Measurements from ENCODE around the gene RAMAC. TPM values are rescaled to one million over a fixed set of nuclear protein-coding genes. Genes with fewer than 3 reads are reported as not detected.
A peak's percentile ranks its signal among the peaks of the same experiment; 100 is the strongest.
"Not testable (repeated sequence)": the region's sequence is repeated elsewhere in the genome, so short reads cannot be mapped to it uniquely, and the experiment has no call there.

The RAMAC gene
- total and polyA plus RNA-seq, 5 experiments from 2014 or later: 17.5 to 35.0 (median 28.5) TPM

DNA sequence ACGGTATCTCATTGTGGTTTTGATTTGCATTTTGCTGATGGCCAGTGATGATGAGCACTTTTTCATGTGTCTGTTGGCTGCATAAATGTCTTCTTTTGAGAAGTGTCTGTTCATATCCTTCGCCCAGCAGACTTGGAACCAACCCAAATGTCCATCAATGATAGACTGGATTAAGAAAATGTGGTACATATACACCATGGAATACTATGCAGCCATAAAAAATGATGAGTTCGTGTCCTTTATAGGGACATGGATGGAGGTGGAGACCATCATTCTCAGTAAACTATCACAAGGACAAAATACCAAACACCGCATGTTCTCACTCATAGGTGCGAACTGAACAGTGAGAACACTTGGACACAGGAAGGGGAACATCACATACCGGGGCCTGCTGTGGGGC, 45.2 kb downstream of the RAMAC start:
- H3K27me3 Mint-ChIP-seq, DNase-seq, H3K9me3 Mint-ChIP-seq, ATAC-seq, POLR2A ChIA-PET: not testable (repeated sequence)
- H3K4me1 Mint-ChIP-seq: peaks cover 2 to 26% (median 16%) of the 10 kb centered on the region in 4 donors
- peak overlapping the region in 1 of 10 donors; percentile 79 for H3K27ac Mint-ChIP-seq
- H3K4me3 Mint-ChIP-seq: peak overlapping the region in 1 of 10 donors; percentile 2
- H3K36me3 Mint-ChIP-seq: peaks cover 0 to 79% (median 30%) of the 10 kb centered on the region in 3 donors

DNA sequence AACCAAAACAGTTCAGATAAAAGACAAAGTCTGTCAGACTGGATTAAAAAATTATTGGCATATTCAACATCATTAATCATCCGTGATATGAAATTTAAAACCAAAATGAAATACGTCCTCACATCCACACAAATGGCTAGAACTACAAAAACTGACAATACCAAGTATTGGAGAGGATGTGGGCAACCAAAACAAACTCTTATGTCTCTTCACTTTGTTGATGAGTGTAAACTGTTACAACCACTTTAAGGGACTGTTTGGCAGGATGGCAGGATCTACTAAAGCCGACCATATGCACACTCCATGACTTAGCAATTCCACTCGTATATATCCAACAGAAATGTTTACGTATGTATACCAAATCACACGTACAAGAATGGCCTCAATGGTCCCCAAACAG, 50.2 kb downstream of the RAMAC start:
- Mint-ChIP-seq H3K4me1 (peaks cover 14 to 48% (median 44%) of the 10 kb centered on the region in 4 donors), H3K4me3 (peak overlapping the region in 2 of 10 donors; percentile 27 to 36), H3K27me3 (no peaks in the 10 kb centered on the region), H3K36me3 (peaks cover 18 to 85% (median 55%) of the 10 kb centered on the region in 3 donors), H3K9me3 (peaks cover 0 to 6% (median 0%) of the 10 kb centered on the region in 9 donors), H3K27ac (peak overlapping the region in 4 of 10 donors; percentile 53 to 66 (median 61))
- ATAC-seq (no peak), DNase-seq (no peak)
- POLR2A ChIA-PET: no interaction called here

DNA sequence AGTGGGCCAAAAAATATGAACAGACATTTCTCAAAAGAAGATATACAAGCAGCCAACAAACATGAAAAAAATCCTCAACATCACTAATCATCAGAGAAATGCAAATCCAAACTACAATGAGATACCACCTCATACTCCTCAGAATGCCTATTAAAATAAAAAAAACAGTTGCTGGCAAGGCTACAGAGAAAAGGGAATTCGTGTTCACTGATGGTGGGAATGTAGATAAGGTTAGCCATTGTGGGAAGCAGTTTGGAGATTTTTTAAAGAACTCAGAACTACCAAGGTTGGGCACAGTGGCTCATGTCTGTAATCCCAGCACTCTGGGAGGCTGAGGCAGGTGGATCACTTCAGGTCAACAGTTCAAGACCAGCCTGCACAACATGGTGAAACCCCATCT, 53.2 kb downstream of the RAMAC start:
- Mint-ChIP-seq H3K27me3 (no peaks in the 10 kb centered on the region), H3K36me3 (peaks cover 18 to 83% (median 49%) of the 10 kb centered on the region in 3 donors), H3K9me3 (peaks cover 0 to 4% (median 0%) of the 10 kb centered on the region in 9 donors), H3K4me1 (peaks cover 21 to 43% (median 42%) of the 10 kb centered on the region in 4 donors), H3K4me3 (peak overlapping the region in 3 of 10 donors; percentile 11 to 37 (median 28)), H3K27ac (peak overlapping the region in 9 of 10 donors; percentile 8 to 72 (median 40))
- no peak for ATAC-seq
- DNase-seq: no peak
- POLR2A ChIA-PET: no interaction called here

Other genes with a start within 250 kb of the RAMAC start
- not detected for gene FSD2, start 180.1 kb upstream of the RAMAC start, total RNA-seq
- gene FSD2, start 180.1 kb upstream of the RAMAC start, polyA plus RNA-seq: under 1 TPM in 2 of 3 donors, not detected in 1; 0.08 to 0.17 TPM
- gene WHAMM, start 176.6 kb upstream of the RAMAC start, total RNA-seq: 10 to 100 TPM; 39.8 to 40.0 TPM
- 1 to 10 TPM; 3.7 to 5.8 (median 4.5) TPM for gene WHAMM, start 176.6 kb upstream of the RAMAC start, polyA plus RNA-seq
- 1 to 10 TPM; 6.1 to 6.2 TPM for gene HOMER2, start 33.5 kb upstream of the RAMAC start, total RNA-seq
- gene HOMER2, start 33.5 kb upstream of the RAMAC start, polyA plus RNA-seq: 1 to 10 TPM in 2 of 3 donors, under 1 TPM in 1; 0.23 to 3.1 (median 1.7) TPM
- 10 to 100 TPM; 48.4 to 49.9 TPM for gene C15orf40, start 25.4 kb downstream of the RAMAC start, total RNA-seq
- 10 to 100 TPM; 56.2 to 87.5 (median 67.8) TPM for gene C15orf40, start 25.4 kb downstream of the RAMAC start, polyA plus RNA-seq
- gene BTBD1, start 81.0 kb downstream of the RAMAC start, total RNA-seq: 10 to 100 TPM; 42.9 to 43.3 TPM
- 10 to 100 TPM; 36.0 to 40.6 (median 37.0) TPM for gene BTBD1, start 81.0 kb downstream of the RAMAC start, polyA plus RNA-seq
- gene TM6SF1, start 121.4 kb downstream of the RAMAC start, total RNA-seq: under 1 TPM; 0.34 to 0.58 TPM
- under 1 TPM in 2 of 3 donors, not detected in 1; 0.13 to 0.68 TPM for gene TM6SF1, start 121.4 kb downstream of the RAMAC start, polyA plus RNA-seq
- 1 to 10 TPM; 2.9 to 3.1 TPM for gene HDGFL3, start 221.6 kb downstream of the RAMAC start, total RNA-seq
- 1 to 10 TPM; 2.9 to 3.5 (median 3.0) TPM for gene HDGFL3, start 221.6 kb downstream of the RAMAC start, polyA plus RNA-seq

Data from naive thymus-derived CD8-positive, alpha-beta T cell (primary cell).